Uterus (tissue), 2 donors: ENCODE measurements around the gene ANXA8.

Experiments used
- POLR2A ChIP-seq, 2 donors: fragments of 450-650 bp; IDR thresholded peaks; one replicate each; pipeline ENCODE4 v1.6.1; 2016; ENCODE audit warnings: antibody characterized with exemption in 2 of 2, mild to moderate bottlenecking in 1 of 2, moderate library complexity in 1 of 2
- TF ChIP-seq, protein P1 (sequence below), 4 experiments: fragments of 200-600 bp in 2 of 4; fragments of 450-650 bp in 2 of 4; sonication (generic) in 2 of 4; IDR thresholded peaks; one replicate each; pipeline ENCODE4 v1.5.1; 2016 to 2019; ENCODE audit warnings: antibody characterized with exemption in 4 of 4, mild to moderate bottlenecking in 2 of 4, moderate library complexity in 1 of 4

DNA sequence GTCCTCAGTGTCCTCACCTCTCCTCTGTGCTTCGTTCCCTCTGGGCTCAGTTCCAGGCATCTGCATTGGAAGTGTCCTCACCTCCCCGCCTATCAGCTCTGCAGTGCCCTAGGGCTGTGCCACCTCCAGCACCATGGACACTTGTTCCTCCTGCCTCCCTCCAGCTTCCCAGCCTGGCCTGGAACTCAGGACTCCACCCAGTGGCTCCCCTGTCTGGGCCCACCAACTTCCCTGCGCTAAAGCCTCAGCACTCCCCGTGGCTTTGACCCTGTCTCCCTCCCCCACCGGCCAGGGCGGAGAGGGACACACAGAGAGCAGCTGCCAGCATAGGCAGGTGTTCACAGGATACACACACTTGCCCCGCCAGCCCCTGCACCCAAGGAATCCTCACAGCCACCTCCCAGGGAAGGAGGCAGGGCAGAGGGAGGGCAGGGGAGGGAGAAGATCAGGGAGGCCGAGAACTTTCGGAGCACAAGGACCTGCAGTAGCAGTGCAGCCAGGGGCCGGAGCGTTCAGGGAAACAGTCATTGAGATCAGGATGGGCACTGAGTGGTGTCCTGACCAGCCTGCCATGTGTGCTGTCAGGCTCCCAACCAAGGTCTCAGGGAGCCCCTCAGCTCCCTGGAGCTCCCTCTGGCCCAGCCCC, 31.3 kb downstream of the ANXA8 start:
- TF ChIP-seq, protein P1, sequence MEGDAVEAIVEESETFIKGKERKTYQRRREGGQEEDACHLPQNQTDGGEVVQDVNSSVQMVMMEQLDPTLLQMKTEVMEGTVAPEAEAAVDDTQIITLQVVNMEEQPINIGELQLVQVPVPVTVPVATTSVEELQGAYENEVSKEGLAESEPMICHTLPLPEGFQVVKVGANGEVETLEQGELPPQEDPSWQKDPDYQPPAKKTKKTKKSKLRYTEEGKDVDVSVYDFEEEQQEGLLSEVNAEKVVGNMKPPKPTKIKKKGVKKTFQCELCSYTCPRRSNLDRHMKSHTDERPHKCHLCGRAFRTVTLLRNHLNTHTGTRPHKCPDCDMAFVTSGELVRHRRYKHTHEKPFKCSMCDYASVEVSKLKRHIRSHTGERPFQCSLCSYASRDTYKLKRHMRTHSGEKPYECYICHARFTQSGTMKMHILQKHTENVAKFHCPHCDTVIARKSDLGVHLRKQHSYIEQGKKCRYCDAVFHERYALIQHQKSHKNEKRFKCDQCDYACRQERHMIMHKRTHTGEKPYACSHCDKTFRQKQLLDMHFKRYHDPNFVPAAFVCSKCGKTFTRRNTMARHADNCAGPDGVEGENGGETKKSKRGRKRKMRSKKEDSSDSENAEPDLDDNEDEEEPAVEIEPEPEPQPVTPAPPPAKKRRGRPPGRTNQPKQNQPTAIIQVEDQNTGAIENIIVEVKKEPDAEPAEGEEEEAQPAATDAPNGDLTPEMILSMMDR (IDR thresholded peaks at IDR 0.05) = no peak
- TF ChIP-seq POLR2A (IDR thresholded peaks at IDR 0.05) = no peak
